HG03175 (cell line): Measurements from ENCODE around the gene PIP4K2C.

Experiments used
- ATAC-seq: cut with Tn5 transposase; IDR thresholded peaks from one replicate; pipeline ENCODE4 v1.9.1; 2021; ENCODE audit warnings: mild to moderate bottlenecking, moderate library complexity; ENCODE audit not compliant: unreplicated experiment

The PIP4K2C gene

DNA sequence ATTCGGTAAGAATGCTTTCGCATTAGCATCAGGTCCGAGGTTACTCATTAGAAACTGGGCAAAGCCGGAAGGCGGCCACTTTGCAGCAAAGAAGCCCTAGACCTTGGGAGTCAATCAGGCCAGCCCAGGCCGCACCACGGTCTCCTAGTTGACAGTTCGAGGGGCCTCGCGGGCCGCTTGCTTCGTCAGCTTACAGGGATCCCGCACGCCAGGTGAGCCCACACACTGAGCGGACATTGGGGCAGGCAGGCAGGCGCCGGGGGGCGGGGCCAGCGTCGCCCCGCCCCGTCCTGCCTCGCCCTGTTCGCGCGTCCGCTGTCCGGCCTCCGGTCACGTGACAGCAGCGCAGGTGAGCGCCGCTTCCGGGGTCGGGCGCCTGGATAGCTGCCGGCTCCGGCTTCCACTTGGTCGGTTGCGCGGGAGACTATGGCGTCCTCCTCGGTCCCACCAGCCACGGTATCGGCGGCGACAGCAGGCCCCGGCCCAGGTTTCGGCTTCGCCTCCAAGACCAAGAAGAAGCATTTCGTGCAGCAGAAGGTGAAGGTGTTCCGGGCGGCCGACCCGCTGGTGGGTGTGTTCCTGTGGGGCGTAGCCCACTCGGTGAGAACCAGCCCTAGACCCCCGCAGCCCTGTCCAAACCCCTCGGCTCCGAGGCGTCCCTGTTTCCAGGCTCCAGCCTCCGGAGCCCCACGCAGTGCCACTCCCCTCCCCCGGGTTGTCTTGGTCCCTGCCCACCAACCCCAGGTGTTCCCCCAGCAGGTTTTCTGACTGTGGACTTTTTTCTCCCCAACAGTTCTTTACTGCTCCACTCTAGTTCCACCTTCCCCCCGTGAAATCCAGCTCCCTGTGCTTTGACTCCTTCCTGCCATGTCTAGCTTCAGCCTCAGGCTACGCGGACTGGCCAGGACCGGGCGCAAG, at the start of gene PIP4K2C:
Gene PIP4K2C (plus strand): TSS at position 329 of the 918 bp plus-strand sequence. CDS start 98 bp downstream, at position 427.
- peak; percentile 91 for ATAC-seq

DNA sequence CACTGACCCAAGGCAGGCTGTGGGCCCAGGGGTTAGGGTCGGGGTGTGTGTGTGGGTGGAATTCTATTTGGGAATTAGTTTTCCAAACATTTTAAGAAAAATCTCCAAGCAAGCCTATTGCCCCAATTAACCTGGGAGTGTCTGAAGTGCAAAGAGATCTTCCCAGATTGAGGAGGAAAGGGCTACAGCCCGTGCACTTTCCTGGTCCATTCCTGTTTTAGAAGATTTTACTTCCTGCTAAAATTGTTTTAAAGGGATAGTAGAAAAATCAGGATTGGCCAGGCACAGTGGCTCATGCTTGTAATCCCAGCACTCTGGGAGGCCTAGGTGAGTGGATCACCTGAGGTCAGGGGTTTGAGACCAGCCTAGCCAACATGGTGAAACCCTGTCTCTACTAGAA, 49.3 kb upstream of the PIP4K2C start:
- ATAC-seq: no peak

DNA sequence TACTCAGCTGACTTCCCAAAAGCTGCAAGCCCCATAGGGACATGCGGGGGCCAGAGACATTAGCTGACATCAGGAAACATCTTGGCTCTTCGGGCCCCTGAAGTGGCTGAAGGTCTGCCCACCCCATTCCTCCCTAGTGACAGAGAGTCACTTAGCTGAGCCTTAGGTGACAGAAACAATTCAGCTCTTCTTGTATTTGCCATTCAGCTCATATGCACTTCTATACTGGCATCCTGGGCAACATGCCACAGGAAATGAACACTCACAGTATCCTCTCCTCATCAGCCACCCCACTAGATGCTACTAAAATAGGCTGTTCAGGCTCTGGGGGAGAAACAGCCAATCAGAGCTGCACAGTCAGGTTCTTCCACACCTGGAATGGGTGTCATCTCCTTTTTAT, 47.4 kb upstream of the PIP4K2C start:
- ATAC-seq: no peak

DNA sequence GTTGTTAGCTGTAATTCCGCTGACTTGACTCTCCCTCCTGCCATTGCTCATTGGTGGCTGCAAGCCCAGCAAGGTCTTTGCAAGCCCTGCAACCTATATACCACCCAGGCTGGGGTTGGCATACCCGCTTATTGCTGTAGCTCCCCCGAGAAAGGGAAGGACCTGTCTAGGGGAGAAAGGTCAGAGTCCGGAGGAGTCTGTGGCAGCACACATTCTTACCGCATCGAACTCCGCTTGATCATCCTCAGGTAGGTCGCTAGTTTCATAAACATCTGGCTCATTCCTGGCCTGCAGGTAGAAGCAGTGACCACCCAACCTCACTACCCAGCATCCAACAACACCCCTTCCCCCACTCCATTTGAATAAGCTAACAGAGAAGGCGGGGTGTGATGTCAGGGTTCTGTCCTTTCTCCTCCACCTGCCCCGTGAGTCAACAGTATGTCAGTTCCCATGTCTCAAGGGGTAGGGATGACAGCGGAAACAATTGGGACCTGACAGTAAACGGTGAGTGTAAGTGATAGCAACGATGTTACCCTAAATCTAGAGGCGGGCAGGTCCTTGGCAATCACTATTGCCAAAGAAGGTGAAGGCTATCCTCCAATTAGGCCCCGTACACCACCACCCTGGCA, 45.1 kb upstream of the PIP4K2C start:
- ATAC-seq: no peak

DNA sequence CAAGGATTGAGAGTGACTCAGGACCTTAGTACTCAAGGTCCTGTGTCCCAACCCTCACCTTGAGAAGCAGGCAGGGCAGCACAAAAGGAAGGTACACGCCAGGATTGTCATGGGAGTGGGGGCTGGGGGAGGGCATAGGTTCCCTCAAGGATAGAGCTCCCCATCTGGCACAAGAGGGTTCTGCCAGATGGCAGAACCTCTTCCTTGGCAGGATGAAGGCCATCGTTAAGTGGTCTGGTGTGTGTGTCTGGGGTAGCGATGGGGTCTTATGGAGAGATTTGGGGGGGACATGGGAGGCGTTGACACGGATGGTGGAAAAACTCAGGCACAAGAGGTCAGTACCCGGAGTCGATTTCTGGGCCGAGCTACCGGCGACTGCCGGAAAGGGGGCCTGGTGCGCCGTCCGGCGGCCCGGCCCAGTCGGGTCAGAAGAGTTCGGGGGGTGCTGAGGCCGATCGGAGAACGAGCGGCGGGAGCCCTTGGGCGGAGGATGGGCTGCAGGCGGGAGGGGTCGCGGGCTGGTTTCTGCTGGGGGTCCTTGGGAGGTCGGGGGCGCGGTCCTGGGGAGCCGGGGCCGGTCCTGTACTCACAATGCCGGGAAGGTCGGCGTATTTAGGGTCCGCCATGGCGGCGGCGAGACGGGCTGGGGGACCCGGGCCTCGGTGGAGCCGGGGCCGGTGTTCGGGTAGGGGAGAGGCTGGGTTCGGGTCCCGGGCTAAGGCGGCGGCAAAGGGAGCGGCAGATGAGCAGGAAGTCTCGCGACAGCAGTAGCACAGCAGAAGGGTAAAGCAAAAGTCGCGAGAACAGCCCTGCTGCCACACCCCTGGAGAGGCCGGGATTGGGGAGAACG, 44.3 kb upstream of the PIP4K2C start, which contains the start of gene DCTN2:
Gene DCTN2 (minus strand): TSS at position 755 of the 850 bp plus-strand sequence. CDS start 129 bp downstream, at position 626.
- ATAC-seq: peak; percentile 99

DNA sequence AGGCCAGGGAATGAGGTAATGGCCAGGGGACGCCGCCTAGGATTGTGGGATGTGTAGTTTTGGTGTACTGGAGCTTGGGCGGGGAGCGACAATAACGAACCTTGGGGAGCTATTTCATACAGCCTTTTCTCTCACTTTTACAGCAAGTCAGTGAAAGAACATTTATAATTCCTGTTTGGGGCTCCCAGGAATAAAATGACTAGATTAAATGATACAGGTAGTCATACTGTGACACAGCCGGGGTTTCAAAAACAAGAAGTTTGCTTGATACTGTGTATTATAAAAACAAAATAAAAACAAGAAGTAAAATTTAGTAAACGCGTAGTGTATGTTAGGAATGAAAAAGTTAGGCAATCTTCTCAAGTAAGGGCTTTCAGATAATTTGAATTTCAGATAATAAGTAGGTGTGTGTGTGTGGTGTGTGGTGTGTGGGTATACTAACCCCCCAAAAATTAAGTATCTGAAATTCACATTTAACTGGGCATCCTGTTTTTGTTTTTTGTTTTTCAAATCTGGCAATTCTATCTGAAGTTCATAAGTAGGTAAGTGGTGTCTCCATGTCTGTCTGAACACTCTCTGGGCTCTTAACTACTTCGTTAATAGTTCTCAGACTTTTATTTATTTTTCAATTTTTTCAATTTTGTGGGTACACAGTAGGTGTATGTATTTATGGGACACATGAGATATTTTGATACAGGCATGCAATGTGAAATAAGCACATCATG, 43.5 kb upstream of the PIP4K2C start:
- no peak for ATAC-seq

DNA sequence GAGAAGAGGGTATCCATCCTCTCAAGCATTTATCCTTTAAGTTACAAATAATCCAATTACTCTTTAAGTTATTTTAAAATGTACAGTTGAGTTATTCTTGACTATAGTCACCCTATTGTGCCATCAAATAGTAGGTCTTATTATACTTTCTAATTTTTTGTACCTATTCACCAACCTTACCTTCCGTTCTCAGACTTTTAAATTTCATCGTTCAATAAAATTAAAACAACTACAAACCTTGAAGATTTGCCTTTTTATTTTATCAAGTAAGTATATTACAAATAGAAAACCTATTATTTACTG, 43.0 kb upstream of the PIP4K2C start:
- no peak for ATAC-seq

DNA sequence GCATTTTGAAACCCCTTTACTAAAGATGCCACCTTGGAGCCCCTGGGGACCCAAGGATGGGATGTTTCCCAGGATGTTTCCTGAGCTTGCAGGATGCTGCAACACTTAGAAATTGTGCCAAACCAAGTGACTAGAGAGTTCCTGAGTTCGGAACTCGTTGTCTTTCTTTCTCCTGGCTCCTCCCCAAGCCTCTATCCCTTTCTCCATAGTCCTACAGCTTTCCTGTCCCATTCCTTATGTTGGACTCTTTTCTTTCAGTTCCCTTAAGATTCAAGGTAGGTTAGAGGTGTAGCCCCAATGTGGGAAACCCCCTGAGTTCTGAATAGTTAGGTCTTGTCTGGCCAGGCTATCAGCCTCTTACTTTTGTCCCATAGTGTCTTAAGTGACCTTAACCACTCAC, 42.5 kb upstream of the PIP4K2C start:
- no peak for ATAC-seq

DNA sequence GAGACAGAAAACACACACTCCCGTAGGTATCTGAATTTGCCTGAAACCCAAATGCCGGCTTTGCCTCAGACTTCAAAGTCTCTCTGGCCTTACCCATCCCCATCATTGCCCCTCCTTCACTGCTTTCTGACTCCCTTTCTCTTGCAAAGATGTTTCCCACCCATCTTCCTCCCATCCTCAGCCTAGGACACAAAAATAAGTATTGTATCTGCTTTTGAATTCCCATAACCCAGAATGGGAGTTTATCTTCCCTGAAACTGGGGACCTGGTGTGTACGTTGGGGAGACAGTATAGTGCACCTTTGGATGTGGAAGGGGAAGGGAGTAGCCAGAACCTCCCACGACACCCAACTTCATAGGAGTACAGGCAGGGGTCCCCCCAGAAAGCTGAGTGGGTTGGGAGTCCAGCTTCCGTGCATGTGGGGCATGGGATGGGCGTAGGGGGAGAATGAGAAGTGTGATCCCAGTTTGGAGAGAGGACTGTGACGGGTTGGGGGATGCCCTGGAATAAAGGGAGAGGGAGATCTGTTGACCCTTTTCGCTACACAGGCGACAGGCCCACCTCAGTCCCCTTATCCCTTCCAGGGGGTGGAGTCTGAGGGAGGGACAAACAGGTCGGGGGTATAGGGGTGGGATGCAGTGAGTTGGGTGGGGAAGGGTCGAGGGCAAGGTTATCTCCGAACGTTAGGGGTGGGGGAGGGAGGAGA, 41.6 kb upstream of the PIP4K2C start:
- ATAC-seq: no peak

DNA sequence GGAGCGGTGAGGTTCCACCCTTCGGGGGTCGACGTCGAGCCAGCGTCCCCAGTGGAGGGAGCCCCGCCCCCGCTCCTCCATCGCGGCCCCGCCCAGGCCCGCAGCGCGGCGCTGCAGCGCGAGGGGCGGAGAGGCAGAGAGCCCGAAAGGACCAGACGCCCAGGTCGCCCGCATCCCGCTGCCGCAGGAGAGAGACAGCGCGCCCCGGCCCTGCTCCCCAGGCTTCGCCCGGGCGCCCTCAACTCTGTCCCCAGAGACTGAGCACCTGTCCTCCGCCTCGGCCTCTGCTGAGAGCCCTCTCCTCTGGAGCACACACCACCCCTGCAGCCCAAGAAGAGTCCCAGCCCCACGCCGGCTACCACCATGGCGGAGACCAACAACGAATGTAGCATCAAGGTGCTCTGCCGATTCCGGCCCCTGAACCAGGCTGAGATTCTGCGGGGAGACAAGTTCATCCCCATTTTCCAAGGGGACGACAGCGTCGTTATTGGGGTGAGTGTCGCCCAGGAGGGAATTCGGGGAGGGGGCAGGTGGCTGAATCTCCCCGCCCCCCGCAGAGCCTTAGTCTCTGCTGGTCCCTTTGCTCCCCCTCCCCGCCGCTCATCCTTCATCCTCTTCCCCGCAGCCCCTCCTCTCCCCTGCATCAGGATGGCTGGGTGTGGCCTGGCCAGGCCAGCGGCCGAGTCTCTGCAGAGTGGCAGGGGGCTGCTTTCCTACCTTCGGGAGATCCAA, 40.9 kb upstream of the PIP4K2C start, which contains the start of gene KIF5A:
Gene KIF5A (plus strand): TSS at position 136 of the 732 bp plus-strand sequence. CDS start 228 bp downstream, at position 364.
- ATAC-seq: no peak

DNA sequence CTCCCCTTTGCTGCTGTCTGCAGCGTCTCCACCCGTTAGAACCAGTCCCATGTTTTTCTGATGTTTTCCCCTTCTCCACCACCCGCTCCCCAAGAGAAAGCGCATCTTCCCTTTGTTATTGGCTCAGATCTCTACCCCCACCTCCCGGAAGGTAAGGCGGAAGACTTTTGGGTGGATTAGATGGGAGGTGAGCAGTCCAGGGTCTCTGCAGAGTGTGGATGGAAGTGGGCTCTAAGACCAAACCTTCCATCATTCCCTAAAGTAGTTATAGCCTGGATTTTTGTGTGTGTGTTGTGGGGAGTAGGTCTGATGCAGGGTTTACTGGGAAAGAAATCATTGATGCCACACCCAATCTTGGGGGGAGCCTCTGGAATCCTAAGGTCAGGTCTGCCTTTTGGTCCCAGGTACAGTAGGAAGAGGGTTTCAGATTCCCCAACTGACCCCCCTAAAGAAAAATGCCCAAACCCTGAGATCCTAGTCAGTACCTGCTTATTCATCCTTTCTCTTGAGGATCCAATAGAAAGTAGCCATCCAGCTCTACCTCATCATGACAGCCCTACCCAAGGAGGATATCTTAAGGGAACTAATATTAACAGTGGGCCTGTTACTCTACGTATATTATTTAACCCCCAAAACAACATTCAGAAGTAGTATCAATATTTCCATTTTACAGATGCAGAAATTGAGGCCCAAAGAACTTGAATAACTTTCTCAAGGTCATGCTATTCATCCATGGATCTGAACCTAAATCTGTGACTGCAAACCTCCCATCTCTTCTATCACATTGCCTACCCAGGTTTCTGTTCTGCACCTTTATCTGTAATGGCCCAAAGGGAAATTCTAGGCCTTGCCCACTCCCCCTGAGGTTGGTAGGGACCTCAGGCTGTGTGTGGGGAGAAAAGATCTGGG, 40.1 kb upstream of the PIP4K2C start:
- no peak for ATAC-seq

DNA sequence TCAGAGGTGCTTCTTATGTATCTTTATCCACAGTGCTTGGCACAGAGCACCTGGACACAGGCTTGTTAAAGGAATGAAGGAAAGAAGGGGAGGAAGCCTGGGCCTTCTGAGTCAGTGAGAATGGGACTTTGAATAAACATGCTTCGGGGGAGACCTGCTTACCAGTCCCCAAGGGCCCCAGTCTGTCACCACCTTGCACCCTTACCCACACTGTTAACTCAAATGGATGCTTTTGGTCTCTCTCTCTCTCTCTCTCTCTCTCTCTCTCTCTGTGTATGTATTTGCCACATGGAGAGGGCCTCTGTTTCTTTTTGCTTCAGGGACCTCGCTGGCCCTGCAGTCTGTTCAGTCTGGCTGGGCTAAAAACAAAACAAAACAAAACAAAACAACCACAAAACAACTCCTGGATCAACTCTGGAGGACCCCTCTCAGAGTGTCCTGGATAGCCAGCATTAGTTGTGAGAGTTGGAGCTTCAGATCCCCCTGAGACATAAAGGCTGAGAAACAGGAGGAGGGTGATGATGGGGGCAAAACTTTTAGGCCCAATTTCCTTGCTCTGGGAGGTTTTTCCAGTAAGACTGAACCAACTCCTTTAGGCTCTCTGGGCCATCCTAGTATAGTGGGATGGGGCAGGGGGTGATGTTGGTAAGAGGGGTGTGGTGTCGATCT, 39.2 kb upstream of the PIP4K2C start:
- ATAC-seq: no peak

DNA sequence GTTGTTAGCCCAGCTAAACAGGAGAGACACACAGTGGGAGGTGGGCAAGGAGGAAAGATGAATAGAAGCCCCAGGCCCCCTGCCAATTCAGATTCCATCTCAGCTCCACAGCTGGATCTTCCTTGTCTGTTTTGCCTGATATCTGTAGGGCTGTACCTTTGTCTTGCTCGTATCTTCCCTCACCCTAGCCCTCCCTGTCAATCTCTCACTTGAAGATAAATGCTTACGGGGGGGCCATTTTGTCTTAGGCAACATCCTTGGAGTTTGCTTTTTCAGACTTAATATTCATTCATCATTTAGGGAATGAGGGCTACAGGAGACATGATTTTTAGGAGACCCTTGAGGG, 38.7 kb upstream of the PIP4K2C start:
- no peak for ATAC-seq

DNA sequence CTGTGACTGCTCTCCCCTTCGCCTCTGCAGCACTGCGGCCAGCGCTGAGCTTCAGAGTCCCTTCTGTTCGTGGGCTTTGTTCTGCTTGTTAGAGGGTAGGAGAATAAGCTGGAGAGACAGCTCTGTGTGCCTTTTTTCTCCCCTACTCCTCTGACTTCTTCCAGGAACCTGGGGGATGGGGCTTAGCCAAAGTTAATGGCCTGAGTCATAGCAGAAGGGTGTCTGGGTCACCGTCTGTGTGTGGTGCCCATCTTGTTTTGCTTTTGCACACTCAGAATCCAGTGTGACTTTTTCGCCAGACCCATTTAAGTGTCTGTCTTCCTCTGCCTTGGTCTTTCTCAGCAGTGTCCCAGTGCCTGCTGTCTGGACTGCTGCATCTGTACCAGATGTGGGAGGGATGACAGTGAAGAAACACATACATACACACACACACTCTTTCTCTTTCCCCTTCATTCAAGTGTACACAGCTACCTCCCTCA, 38.1 kb upstream of the PIP4K2C start:
- no peak for ATAC-seq

DNA sequence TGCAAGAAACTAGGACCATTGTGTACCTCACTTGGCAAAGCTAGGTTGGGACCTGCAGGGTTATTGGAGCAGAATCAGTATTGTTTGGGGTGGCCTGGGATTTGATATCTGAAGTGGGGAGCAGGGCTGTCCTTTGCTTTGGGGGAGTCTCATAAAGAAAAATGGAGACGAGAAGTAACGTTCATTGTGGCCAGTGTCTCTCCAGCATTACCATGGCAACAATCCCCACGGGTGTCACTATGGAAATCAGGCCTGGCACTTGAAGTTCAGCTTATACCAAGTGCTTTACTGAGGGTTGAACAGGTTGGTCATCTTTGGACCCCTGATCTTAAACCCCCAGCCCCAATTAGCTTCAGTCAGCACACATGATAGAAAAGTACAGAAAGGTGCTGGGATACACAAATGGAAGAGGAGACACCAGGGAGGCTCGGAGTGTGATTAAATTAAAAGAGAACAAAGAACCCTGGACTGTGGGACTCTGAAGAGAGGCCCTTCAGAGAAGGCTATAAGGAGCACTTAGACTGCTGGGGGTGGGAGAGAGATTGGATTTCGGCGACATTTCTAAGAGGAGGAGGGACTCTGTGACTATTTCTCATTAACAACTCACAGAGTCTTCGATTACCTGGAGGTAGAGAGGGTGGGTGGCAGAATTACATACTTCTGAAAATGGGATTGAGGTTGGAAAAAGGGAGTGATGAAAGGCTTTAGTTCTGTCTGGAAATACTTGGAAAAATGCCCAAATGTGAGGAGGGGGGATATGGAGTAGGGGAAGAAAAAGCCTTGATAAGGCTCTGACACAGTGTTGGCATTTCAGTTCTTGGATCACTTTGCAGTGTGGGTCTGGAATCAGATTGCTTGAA, 37.4 kb upstream of the PIP4K2C start:
- ATAC-seq: no peak

DNA sequence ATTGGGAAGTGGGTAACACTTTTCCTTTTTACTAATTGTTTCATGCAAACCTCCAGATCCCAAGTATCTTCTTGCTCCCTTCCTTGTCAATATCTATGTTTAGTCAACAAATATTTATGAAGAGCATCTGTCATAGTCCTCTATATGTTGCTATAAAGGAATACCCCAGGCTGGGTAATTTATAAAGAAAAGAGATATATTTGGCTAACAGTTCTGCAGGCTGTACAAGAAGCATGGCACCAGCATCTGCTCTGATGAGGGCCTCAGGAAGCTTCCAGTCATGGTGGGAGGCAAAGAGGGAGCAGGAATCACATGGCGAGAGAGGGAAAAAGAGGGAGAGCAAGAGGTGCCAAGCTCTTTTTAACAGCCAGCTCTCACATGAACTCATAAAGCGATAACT, 36.5 kb upstream of the PIP4K2C start:
- ATAC-seq: no peak

DNA sequence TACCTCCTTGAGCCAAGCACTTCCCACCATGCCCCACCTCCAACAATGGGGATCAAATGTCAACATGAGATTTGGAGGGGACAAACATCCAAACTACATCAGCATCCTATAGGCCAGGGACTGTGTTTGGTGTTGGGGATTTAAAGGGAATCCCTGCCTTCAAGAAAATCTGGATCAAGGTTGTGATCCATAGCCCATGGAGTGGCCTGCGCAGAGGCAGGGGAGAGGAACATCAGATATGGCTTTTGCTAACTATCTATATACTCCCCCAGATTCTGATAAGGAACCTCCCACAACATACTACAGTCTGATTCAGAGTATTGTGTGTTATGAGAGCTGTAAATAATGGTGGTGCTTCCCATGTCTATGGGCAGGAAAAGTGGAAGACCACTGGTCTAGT, 36.1 kb upstream of the PIP4K2C start:
- ATAC-seq: no peak
